OCI-LY3 (cell line): Measurements from ENCODE around the gene SRRM5.

ENCODE experiments used
- H2AFZ ChIP-seq: fragments of 200-600, 300-600 bp; shearing (Covaris generic); 2 replicates; pipeline ENCODE4 v1.6.0; 2014; ENCODE audit warnings: antibody characterized with exemption, low read depth, low read length
- H3K27ac ChIP-seq: fragments of 200-600, 300-600 bp; sonication (generic); 2 replicates; pipeline ENCODE4 v1.5.1; 2014; ENCODE audit warnings: mild to moderate bottlenecking, low read length, moderate library complexity, mixed read lengths
- H3K27me3 ChIP-seq: fragments of 200-600, 300-600 bp; sonication (generic); 2 replicates; pipeline ENCODE4 v1.6.1; 2014; ENCODE audit warnings: low read depth, low read length, mixed read lengths
- H3K36me3 ChIP-seq: fragments of 200-600, 300-600 bp; sonication (generic); replicated peaks from 2 replicates; pipeline ENCODE3; 2014; ENCODE audit warnings: low read depth, low read length, mixed read lengths
- H3K4me1 ChIP-seq: fragments of 300-600, 200-600 bp; sonication (generic); 2 replicates; pipeline ENCODE4 v1.6.1; 2014; ENCODE audit warnings: low read length, mixed read lengths
- H3K4me2 ChIP-seq: fragments of 200-600, 300-600 bp; sonication (generic); 2 replicates; pipeline ENCODE4 v1.6.1; 2014; ENCODE audit warnings: low read length, mixed read lengths
- H3K4me3 ChIP-seq: fragments of 300-600, 200-600 bp; sonication (generic); 2 replicates; pipeline ENCODE4 v1.5.1; 2014; ENCODE audit warnings: antibody characterized with exemption, mild to moderate bottlenecking, low read length, moderate library complexity
- H3K79me2 ChIP-seq: fragments of 300-600, 200-600 bp; shearing (Covaris generic); 2 replicates; pipeline ENCODE4 v1.6.1; 2014; ENCODE audit warnings: mild to moderate bottlenecking, low read length, mixed read lengths
- H3K9ac ChIP-seq: fragments of 300-600, 200-600 bp; shearing (Covaris generic); 2 replicates; pipeline ENCODE4 v1.6.0; 2014; ENCODE audit warnings: mild to moderate bottlenecking, low read length, moderate library complexity
- H3K9me3 ChIP-seq: fragments of 200-600, 300-600 bp; shearing (Covaris generic); 2 replicates; pipeline ENCODE4 v1.6.1; 2014; ENCODE audit warnings: low read length, mixed read lengths; ENCODE audit not compliant: insufficient read depth
- H4K20me1 ChIP-seq: fragments of 200-600, 300-600 bp; sonication (generic); 2 replicates; pipeline ENCODE4 v1.6.1; 2016; ENCODE audit warnings: low read length, mixed read lengths; ENCODE audit not compliant: insufficient read depth
- EZH2phosphoT487 ChIP-seq: fragments of 200-600 bp; shearing (Covaris generic); IDR thresholded peaks from 2 replicates; pipeline ENCODE4 v1.6.1; 2018; ENCODE audit warnings: antibody characterized with exemption, mixed run types, low read depth
- TF ChIP-seq, protein P1 (sequence below): fragments of 200-600, 300-600 bp; sonication (generic); IDR thresholded peaks from 2 replicates; pipeline ENCODE4 v1.5.1; 2014; ENCODE audit warnings: antibody characterized with exemption, low read length, low read depth

The SRRM5 gene

DNA sequence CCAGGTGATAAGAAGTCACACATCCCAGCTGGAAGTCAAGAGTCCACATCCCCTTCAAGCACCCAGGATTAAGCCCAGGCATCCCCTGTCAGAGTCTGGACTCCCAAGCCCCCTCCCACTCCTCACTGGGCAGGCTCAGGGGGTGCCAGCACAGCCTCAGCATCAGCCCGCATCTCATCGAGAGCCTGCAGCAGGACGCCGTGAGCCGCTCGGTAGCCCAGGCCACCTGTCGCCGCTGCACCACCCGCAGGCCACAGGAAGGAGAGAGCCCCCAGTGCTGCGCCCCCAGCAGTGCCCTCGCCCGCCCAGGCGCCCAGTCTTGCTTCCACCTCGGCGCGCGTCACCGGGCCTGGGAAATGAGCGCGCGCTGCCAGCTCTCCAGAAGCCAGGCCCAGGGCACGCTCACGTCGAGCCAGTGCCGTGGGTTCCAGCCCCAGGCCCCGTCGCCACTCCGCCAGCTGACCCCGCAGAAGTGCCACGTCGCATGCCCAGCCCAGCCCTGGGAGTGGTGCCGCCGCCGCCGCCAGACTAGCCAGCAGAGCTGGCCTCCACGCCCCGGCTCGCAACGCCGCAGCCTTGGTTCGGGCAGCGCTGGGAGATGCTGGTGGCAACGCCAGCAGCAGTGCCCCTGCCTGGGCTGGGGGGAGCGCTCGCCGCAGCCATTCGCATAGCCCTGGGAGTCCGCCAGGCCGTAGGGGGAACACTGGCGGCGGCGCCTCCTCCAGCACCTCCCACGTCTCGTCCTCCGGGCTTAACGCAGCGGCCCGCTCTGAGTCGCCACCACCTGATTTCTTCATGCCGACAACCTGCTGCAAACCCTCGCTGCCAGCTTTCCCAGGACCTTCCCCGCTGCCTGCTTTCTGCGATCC, 19.8 kb upstream of the SRRM5 start:
- Histone ChIP-seq H3K4me1 (peaks cover 11% of the 10 kb centered on the region), H4K20me1 (no peaks in the 10 kb centered on the region), H3K9me3 (no peaks in the 10 kb centered on the region), H3K79me2 (peaks cover 31% of the 10 kb centered on the region), H3K36me3 (peaks cover 25% of the 10 kb centered on the region), H3K27me3 (no peaks in the 10 kb centered on the region), H3K4me3 (no peak overlapping the region), H3K27ac (no peak overlapping the region), H3K9ac (no peak overlapping the region), H3K4me2 (no peak overlapping the region), H2AFZ (no peak overlapping the region)
- no peak for TF ChIP-seq EZH2phosphoT487
- TF ChIP-seq, protein P1, sequence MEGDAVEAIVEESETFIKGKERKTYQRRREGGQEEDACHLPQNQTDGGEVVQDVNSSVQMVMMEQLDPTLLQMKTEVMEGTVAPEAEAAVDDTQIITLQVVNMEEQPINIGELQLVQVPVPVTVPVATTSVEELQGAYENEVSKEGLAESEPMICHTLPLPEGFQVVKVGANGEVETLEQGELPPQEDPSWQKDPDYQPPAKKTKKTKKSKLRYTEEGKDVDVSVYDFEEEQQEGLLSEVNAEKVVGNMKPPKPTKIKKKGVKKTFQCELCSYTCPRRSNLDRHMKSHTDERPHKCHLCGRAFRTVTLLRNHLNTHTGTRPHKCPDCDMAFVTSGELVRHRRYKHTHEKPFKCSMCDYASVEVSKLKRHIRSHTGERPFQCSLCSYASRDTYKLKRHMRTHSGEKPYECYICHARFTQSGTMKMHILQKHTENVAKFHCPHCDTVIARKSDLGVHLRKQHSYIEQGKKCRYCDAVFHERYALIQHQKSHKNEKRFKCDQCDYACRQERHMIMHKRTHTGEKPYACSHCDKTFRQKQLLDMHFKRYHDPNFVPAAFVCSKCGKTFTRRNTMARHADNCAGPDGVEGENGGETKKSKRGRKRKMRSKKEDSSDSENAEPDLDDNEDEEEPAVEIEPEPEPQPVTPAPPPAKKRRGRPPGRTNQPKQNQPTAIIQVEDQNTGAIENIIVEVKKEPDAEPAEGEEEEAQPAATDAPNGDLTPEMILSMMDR, result no peak

DNA sequence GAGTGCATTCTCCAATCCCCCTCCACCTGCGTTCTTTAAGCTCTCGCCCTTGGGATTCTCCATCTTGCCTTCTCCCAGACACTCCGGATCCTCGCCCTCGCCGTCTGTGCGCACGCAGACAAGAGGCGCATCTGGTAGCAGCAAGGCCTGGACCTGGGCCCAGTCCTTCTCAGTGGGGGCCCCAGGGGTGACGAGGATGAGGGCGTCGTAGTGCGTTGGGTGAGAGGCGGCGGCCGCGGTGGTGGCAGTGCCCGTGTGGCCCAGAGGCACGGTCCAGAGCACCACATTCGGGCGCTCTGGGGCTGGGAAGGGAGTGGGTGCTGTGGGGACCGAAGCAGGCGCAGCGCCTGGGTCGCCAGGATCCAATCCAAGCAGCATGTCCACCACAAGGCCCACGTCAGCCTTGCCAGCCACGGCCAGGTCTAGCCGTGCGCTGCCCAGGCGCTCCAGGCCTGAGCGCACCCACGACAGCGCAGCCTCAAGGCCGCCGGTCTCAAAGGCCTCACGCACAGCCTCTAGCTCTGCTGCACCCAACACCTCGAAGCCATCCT, 19.0 kb upstream of the SRRM5 start:
- H3K4me3 ChIP-seq, result no peak overlapping the region
- H3K27ac ChIP-seq, result no peak overlapping the region
- peaks cover 25% of the 10 kb centered on the region for H3K36me3 ChIP-seq
- H4K20me1 ChIP-seq, result no peaks in the 10 kb centered on the region
- TF ChIP-seq, protein P1, result no peak
- TF ChIP-seq EZH2phosphoT487, result no peak
- no peak overlapping the region for H3K9ac ChIP-seq
- H3K4me2 ChIP-seq, result no peak overlapping the region
- peaks cover 39% of the 10 kb centered on the region for H3K79me2 ChIP-seq
- H3K27me3 ChIP-seq, result no peaks in the 10 kb centered on the region
- no peak overlapping the region for H2AFZ ChIP-seq
- H3K9me3 ChIP-seq, result no peaks in the 10 kb centered on the region
- H3K4me1 ChIP-seq, result peaks cover 19% of the 10 kb centered on the region

DNA sequence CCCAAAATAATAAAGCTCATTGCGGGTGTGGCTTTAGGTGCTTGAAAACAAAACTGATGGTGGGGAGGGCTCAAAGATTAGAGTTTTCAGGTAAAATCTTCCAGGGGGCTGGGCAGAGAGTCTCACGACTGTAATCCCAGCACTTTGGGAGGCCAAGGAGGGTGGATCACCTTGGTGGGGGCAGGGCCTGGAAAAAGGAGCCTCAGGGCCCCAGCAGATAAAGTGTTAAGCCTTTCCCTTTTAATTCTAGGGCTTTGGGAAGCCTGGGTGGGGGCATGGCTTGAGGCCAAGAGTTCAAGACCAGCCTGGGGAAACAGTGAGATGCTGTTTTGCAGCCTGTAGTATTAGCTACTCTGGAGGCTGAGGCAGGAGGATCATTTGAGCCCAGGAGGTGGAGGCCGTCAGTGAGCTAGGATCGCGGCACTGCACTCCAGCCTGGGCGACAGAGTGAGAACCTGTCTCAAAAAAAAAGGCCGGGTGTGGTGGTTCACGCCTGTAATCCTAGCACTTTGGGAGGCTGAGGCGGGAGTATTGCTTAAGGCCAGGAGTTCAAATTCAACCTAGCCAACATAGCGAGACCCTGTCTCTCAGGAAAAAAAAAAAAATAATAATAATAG, 17.7 kb upstream of the SRRM5 start:
- Histone ChIP-seq H2AFZ (no peak overlapping the region), H3K4me3 (peak overlapping the region; percentile 78), H3K79me2 (peaks cover 47% of the 10 kb centered on the region), H3K9ac (peak overlapping the region; percentile 84), H3K9me3 (no peaks in the 10 kb centered on the region), H3K27me3 (no peaks in the 10 kb centered on the region), H3K27ac (no peak overlapping the region), H4K20me1 (no peaks in the 10 kb centered on the region), H3K4me1 (peaks cover 22% of the 10 kb centered on the region), H3K4me2 (peak overlapping the region; percentile 77), H3K36me3 (peaks cover 21% of the 10 kb centered on the region)
- TF ChIP-seq, protein P1, result no peak
- TF ChIP-seq EZH2phosphoT487, result no peak
